GM11168 (cell line): ENCODE measurements around the gene CCNQ.

ENCODE experiments used
- in situ Hi-C: fragments of 300-500 bp; cut with MboI; formaldehyde crosslinking; loops from one replicate; pipeline ENCODE4 v1.12.0; 2022; ENCODE audit warnings: low sequenced_read_pairs; ENCODE audit not compliant: unreplicated experiment

The CCNQ gene

DNA sequence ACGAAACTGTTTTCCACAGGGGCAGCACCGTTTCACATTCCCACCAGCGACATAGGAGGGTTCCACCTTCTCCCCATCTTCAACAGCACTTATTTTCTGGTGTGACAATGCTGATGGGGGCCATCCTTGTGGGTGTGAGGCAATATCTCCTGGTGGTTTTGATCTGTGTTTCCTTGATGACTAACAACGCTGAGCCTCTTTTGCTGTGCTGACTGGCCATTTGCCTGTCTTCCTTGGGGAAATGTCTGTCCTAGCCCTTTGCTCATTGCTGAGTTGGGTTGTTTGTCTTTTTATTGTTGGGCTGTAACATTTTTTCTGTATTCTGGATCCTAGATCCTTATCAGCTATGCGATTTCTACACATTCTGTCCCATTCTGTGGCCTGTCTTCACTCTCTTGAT is 47.8 kb downstream of the CCNQ start:
- in situ Hi-C loops = loop anchor here (10.0 kb wide), 1 partner anchor 114 kb away; no protein-coding TSS in a partner anchor

DNA sequence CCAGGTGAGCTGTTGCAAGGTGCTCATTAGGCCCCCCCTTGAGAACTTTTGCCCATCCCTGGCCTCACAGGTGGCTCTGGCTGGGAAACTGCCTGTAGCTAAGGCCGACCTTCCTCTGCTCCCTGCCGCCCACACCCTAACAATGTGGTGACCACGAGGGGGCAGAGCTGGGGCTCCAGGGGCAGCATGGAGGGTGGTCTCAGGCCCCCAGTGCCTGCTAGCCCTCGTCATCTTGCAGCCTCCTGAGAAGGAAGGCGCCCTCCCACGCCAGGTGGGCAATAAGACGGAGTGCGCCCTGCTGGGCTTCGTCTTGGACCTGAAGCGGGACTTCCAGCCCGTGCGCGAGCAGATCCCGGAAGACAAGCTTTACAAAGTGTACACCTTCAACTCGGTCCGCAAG is 49.1 kb downstream of the CCNQ start:
- in situ Hi-C loops = loop anchor here (10.0 kb wide), 1 partner anchor 115 kb away; no protein-coding TSS in a partner anchor

DNA sequence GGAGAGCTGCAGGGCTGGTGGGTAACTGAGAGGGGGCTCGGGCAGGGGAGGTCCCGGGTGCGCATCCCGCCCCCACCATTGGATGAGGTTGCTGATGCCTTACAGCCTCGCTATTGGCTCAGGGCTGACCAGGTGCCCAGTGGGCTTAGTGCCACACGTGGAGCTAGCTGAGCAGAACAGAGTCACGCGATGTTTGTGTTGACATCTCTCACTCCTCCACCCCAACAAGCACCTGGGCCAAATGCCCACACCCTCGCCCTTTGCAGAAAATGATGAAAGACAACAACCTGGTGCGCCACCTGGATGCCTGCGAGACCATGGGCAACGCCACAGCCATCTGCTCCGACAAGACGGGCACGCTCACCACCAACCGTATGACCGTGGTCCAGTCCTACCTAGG is 49.7 kb downstream of the CCNQ start:
- in situ Hi-C loops = no loop called here

- in situ Hi-C loops = no loop called here
Measured at GRCh38 chrX:153547195-153547594, 51.7 kb downstream of the CCNQ start.

GRCh38 chrX:153546386-153546785 is 52.6 kb downstream of the CCNQ start:
- in situ Hi-C loops = no loop called here

DNA sequence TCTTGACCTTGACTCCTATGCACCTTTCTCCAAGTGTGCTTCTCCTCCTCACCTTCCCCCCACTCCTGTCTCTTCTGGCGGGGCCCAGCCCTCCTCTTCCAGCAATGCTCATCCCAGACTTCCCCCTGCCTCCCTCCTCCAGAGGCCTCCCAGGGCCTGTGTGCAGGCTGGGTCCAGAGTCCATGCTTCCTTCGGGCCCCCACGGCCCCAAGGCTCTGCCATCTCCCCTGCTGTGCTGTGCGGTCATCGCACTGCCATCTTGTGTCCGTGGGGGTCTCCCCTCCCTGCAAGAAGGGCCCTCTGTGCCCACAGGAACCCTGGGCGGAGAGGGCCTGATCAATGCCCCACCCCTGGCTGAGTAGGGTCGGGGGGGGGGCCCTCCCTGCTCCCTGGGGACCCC is 54.2 kb downstream of the CCNQ start:
- in situ Hi-C loops = no loop called here

GRCh38 chrX:153539979-153540358 is 59.0 kb downstream of the CCNQ start:
- in situ Hi-C loops = no loop called here

- in situ Hi-C loops = no loop called here
Measured at GRCh38 chrX:153539171-153539978, 59.6 kb downstream of the CCNQ start.

- in situ Hi-C loops = no loop called here
Measured at GRCh38 chrX:153538424-153538823, 60.5 kb downstream of the CCNQ start.
